Stimulated activated CD8-positive, alpha-beta memory T cell treated with anti-CD3 and anti-CD28 coated beads, Interleukin-15, amount 100 ng/mL, for 48 hours (primary cell): ENCODE measurements around the gene CFAP251.

Experiments used
- DNase-seq, 2 donors: peaks; one replicate each; pipeline ENCODE4 v3.0.0-alpha.2; 2020; ENCODE audit warnings: low read depth in 2 of 2

The CFAP251 gene

DNA sequence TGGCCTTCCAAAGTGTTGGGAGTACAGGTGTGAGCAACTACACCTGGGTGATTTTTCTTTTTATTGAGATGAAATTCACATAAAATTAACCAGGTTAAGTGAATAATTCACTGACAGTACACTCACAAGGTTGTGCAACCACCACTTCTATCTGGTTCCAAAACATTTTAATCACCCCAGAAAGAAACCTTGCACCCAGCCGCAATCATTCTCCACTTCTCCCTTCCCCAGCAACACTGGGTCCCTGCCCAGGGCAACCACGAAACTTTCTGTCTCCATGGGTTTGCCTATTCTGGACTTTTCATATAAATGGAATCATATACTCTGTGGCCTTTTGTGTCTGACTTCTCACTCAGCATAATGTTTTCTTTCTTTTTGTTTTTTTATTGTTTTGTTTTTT is 133.9 kb downstream of the CFAP251 start:
- DNase-seq: no peak
